ENCODE measurements around the gene STX1A.
A peak's percentile ranks its signal among the peaks of the same experiment; 100 is the strongest.

Gene STX1A

DNA sequence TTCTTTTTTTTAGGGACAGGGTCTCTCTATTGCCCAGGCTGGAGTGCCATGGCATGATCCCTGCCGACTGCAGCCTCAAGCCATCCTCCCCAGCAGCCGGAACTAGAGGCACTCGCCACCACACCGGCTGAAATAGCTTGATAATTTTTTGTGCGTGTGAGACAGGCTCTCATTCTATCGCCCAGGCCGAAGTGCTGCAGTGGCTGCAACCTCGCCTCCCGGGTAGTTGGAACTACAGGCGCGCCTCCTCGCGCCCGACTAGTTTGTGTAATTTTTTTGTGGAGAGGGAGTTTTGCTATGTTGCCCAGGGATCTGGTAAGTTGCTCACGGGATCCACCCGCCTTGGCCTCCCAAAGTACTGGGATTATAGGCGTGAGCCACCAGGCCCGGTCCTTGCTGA is 34.2 kb downstream of the STX1A start:
- H3K27ac ChIP-seq = no peak overlapping the region
- TF ChIP-seq, protein P1, sequence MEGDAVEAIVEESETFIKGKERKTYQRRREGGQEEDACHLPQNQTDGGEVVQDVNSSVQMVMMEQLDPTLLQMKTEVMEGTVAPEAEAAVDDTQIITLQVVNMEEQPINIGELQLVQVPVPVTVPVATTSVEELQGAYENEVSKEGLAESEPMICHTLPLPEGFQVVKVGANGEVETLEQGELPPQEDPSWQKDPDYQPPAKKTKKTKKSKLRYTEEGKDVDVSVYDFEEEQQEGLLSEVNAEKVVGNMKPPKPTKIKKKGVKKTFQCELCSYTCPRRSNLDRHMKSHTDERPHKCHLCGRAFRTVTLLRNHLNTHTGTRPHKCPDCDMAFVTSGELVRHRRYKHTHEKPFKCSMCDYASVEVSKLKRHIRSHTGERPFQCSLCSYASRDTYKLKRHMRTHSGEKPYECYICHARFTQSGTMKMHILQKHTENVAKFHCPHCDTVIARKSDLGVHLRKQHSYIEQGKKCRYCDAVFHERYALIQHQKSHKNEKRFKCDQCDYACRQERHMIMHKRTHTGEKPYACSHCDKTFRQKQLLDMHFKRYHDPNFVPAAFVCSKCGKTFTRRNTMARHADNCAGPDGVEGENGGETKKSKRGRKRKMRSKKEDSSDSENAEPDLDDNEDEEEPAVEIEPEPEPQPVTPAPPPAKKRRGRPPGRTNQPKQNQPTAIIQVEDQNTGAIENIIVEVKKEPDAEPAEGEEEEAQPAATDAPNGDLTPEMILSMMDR (conservative IDR thresholded peaks at IDR 0.05) = no peak

DNA sequence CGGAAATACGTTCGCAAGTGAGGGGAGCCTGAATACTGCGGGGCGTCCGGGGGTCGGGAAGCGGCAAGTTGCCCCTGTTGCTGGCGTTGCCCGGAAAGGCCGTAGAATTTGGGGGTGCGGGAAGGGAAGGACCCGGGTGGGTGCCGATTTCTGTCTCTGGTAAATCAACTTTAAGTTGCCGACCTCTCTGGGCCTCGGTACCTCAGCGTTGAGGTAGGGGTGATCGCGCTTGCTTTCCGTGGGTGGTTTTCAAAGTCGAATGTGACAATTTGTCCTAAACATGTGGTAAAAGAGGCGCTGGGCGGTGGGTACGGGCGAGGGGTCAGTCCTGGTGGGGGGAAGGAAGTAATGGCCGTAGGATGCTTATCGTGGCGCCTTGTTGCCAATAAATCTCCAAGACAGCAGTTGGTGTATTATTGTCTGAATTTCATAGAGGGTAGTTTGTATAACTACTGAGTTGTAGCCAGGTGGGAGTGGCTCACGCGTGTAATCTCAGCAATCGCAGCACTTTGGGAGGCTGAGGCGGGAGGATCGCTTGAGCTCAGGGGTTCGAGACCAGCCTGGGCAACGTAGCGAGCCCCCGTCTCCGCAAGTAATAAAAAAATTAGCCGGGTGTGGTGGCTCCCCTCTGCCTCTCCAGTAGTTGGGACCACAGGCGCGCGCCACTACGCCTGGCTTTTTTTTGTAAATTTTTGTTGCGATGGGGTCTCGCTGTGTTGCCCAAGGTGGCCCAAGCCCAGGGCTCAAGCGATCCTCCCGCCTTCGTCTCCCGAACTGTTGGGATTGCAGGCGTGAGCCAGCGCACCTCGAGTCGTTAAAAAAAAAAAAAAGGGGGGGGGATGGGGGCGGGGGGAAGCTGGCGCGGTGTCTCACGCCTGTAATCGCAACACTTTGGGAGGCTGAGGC is 35.4 kb downstream of the STX1A start:
- TF ChIP-seq, protein P1 (conservative IDR thresholded peaks at IDR 0.05) = no peak
- peak overlapping the region; percentile 89 for H3K27ac ChIP-seq

DNA sequence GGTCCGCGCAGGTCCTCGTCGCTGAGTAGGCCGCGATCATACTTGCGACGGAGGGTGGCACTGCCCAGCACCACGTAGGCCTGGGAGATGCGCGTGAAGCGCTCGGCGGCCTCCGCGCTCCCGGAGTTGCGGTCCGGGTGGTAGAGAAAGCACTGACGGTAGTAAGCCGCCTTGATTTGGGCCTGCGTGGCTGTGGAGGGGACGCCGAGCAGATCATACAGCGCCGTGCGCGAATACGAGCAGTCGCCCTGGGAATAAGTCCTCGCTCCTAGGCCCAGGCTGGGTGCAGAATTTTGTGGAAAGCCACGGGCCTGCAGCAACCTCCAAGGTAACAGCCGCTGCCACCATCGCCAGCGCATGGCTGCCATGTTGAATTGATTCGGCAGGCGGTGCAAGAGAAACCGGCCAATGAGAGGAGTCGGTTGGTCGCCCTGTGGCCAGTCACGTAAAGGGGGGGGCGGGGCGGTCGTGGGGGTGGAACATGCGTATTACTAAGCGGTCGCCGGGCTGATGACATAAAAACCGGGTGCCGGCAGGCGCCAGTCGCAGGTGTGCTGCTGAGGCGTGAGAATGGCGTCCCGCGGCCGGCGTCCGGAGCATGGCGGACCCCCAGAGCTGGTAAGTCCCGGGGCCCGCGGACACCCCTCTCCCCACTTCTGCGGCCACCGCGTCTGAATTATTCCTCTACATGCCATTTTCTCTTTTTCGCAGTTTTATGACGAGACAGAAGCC is 36.2 kb downstream of the STX1A start, which contains the start of the genes BUD23 and DNAJC30:
Gene BUD23, plus strand, starts transcription at position 542 of the 732 bp plus-strand sequence. Its CDS starts 29 bp downstream, at position 571.
Gene DNAJC30, minus strand, starts transcription at position 398 of the 732 bp plus-strand sequence. Its CDS starts 30 bp downstream, at position 368.
- TF ChIP-seq, protein P1 (conservative IDR thresholded peaks at IDR 0.05) = no peak
- H3K27ac ChIP-seq = peak within 1 kb of the TSS; percentile 89

DNA sequence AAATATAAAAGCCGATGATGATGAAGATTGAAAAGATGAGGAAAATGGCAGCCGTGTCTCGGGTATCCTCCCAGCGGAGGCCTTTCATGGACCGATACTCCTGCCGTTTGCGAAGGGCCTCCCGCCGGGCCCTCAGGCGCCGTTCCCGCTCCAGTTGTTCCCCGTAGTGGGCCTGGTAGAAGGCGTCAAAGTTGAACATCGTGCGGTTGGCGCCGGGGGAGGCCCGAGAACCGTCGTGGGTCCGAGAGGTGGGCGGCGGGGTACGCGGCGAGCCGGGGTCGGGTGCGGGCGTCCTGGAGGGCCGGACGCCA is 36.8 kb downstream of the STX1A start:
- TF ChIP-seq, protein P1 (conservative IDR thresholded peaks at IDR 0.05) = no peak
- peak overlapping the region; percentile 89 for H3K27ac ChIP-seq

DNA sequence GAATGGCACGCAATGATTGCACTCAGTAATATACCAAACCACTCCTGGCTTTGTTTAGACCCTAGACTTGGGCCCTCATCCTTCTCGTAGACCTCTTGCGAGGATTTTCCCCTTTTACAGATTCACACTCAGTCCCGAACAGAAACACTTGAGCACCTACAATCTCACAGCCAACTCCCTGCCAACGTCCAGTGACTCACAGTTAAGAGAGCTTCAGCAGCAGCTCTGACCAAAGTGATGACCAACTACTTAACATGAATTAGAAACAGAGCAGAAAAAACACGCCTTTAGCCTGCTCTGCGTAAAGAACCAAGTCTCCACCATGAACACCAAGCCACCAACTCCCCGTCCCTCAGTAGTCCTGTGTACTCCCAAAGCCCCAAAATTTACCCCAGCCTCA is 38.4 kb downstream of the STX1A start:
- TF ChIP-seq, protein P1 (conservative IDR thresholded peaks at IDR 0.05) = no peak
- no peak overlapping the region for H3K27ac ChIP-seq

DNA sequence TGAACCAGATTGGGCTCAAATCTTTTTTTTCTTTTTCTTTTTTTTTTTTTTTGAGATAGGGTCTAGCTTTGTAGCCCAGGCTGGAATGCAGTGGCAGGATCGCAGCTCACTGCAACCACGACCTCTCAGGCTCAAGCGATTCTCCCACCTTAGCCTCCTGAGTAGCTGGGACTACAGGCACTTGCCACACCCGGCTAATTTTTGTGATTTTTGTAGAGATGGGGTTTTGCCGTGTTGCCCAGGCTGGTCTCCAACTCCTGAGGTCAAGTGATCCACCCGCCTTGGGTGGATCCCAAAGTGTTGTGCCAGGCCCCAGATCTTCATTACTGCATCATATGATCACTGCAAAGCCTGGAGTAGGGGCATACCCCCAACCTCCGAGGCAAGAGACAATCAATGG is 39.0 kb downstream of the STX1A start:
- no peak overlapping the region for H3K27ac ChIP-seq
- TF ChIP-seq, protein P1 (conservative IDR thresholded peaks at IDR 0.05) = no peak

DNA sequence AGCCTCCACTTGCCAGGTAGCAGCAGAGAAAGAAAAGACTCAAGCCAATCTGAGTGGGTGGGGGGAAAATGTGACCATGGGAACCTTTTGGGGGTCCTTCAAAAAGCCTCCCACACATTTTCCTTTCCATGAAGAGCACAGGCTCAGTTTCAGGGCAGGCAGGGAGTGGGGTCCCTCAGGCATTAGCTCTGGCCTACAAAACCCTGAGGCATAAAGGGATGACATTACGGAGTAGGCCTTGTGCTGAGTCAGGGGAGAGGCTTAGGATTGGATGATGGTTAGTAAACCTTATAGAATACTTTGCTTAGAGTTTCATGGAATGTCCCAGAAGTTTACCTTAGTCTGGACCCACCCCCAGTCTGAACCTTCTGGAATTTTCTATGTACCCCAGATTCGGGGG is 39.8 kb downstream of the STX1A start:
- TF ChIP-seq, protein P1 (conservative IDR thresholded peaks at IDR 0.05) = no peak

More for the DNA sequence above, 39.8 kb downstream of the STX1A start:
- H3K27ac ChIP-seq = no peak overlapping the region
